Right forelimb (tissue), 1 donor: ENCODE measurements around the gene MYO7B.

Experiments used
- DNase-seq: peaks from one replicate; pipeline ENCODE4 v3.0.0-alpha.2; 2018

The MYO7B gene

GRCh38 chr2:127652786-127653357, 117.4 kb downstream of the MYO7B start:
- DNase-seq, result no peak

- DNase-seq, result no peak
Measured at GRCh38 chr2:127653421-127654083, 118.1 kb downstream of the MYO7B start.

- DNase-seq, result no peak
Measured at GRCh38 chr2:127654084-127654837, 118.8 kb downstream of the MYO7B start.

- DNase-seq, result no peak
Measured at GRCh38 chr2:127654838-127655175, 119.3 kb downstream of the MYO7B start.

- no peak for DNase-seq
Measured at GRCh38 chr2:127655209-127656073, 120.0 kb downstream of the MYO7B start.

GRCh38 chr2:127656569-127657231, 121.2 kb downstream of the MYO7B start:
- no peak for DNase-seq

- DNase-seq, result no peak
Measured at GRCh38 chr2:127657232-127657595, 121.7 kb downstream of the MYO7B start.

- DNase-seq, result no peak
Measured at GRCh38 chr2:127658146-127658545, 122.7 kb downstream of the MYO7B start.

- DNase-seq, result no peak
Measured at GRCh38 chr2:127658641-127659407, 123.3 kb downstream of the MYO7B start.

GRCh38 chr2:127659408-127660290, 124.2 kb downstream of the MYO7B start:
- no peak for DNase-seq

- no peak for DNase-seq
Measured at GRCh38 chr2:127660291-127660578, 124.8 kb downstream of the MYO7B start.

GRCh38 chr2:127661072-127661649, 125.7 kb downstream of the MYO7B start:
- no peak for DNase-seq

GRCh38 chr2:127661949-127662510, 126.5 kb downstream of the MYO7B start:
- peak; percentile 31 for DNase-seq

- DNase-seq, result peak; percentile 18
Measured at GRCh38 chr2:127662937-127663565, 127.6 kb downstream of the MYO7B start.

GRCh38 chr2:127663566-127664064, 128.1 kb downstream of the MYO7B start:
- DNase-seq, result peak; percentile 32

- DNase-seq, result peak; percentile 42
Measured at GRCh38 chr2:127664065-127664894, 128.8 kb downstream of the MYO7B start.

GRCh38 chr2:127664895-127665225, 129.4 kb downstream of the MYO7B start:
- peak; percentile 41 for DNase-seq

GRCh38 chr2:127665267-127665893, 129.9 kb downstream of the MYO7B start:
- DNase-seq, result no peak
